SK-N-SH treated with all-trans-retinoic acid at 6 μM for 48 hours (cell line): Measurements from ENCODE around the gene HADHB.

Experiments
- ATAC-seq: fragments of 200-7000 bp; cut with Tn5 transposase; 3 replicates; pipeline ENCODE4 v1.9.1; 2020; ENCODE audit warnings: mild to moderate bottlenecking, moderate library complexity
- ARNTL ChIP-seq: fragments of 450-650 bp; formaldehyde crosslinking; IDR thresholded peaks from 2 replicates; pipeline ENCODE4 v1.5.0; 2020; ENCODE audit warnings: low read depth, mild to moderate bottlenecking, moderate library complexity, borderline replicate concordance
- BACH2 ChIP-seq: fragments of 250-450 bp; sonication (Bioruptor Pico); IDR thresholded peaks from 2 replicates; pipeline ENCODE4 v1.9.0; 2021; ENCODE audit warnings: mild to moderate bottlenecking, borderline replicate concordance
- CSDC2 ChIP-seq: fragments of 250-450 bp; sonication (Bioruptor Pico); IDR thresholded peaks from 2 replicates; pipeline ENCODE4 v1.5.0; 2020; ENCODE audit warnings: mild to moderate bottlenecking, moderate library complexity
- ESRRG ChIP-seq: fragments of 250-450 bp; sonication (Bioruptor Pico); IDR thresholded peaks from 2 replicates; pipeline ENCODE4 v1.6.1; 2021; ENCODE audit warnings: mild to moderate bottlenecking
- GLIS3 ChIP-seq: fragments of 250-450 bp; sonication (Bioruptor Pico); IDR thresholded peaks from 2 replicates; pipeline ENCODE4 v1.5.0; 2020; ENCODE audit warnings: mild to moderate bottlenecking, moderate library complexity
- ISL1 ChIP-seq: fragments of 250-450 bp; sonication (Bioruptor Pico); IDR thresholded peaks from 2 replicates; pipeline ENCODE4 v2.1.2; 2022; ENCODE audit warnings: mild to moderate bottlenecking, moderate library complexity
- OSR1 ChIP-seq: fragments of 250-450 bp; sonication (Bioruptor Pico); IDR thresholded peaks from 2 replicates; pipeline ENCODE4 v1.8.0; 2022; ENCODE audit warnings: moderate library complexity, mild to moderate bottlenecking, inconsistent platforms
- PATZ1 ChIP-seq: fragments of 250-450 bp; sonication (Bioruptor Pico); IDR thresholded peaks from 2 replicates; pipeline ENCODE4 v1.8.0; 2020; ENCODE audit warnings: mild to moderate bottlenecking, moderate library complexity, borderline replicate concordance
- POU6F1 ChIP-seq: fragments of 250-450 bp; sonication (Bioruptor Pico); IDR thresholded peaks from 2 replicates; pipeline ENCODE4 v1.8.0; 2021; ENCODE audit warnings: low read depth, mild to moderate bottlenecking, moderate library complexity, borderline replicate concordance
- PPARA ChIP-seq: fragments of 250-450 bp; sonication (Bioruptor Pico); IDR thresholded peaks from 2 replicates; pipeline ENCODE4 v1.5.0; 2020; ENCODE audit warnings: mild to moderate bottlenecking, borderline replicate concordance
- RARB ChIP-seq: fragments of 250-450 bp; sonication (Bioruptor Pico); IDR thresholded peaks from 2 replicates; pipeline ENCODE4 v1.8.0; 2021; ENCODE audit warnings: mild to moderate bottlenecking, moderate library complexity
- SNAI2 ChIP-seq: fragments of 250-450 bp; sonication (Bioruptor Pico); IDR thresholded peaks from 2 replicates; pipeline ENCODE4 v1.5.0; 2020; ENCODE audit warnings: mild to moderate bottlenecking, moderate library complexity
- TCF4 ChIP-seq: fragments of 250-450 bp; sonication (Bioruptor Pico); IDR thresholded peaks from 2 replicates; pipeline ENCODE4 v1.8.0; 2021; ENCODE audit warnings: mild to moderate bottlenecking, moderate library complexity, borderline replicate concordance
- TOX ChIP-seq: fragments of 250-450 bp; sonication (Bioruptor Pico); IDR thresholded peaks from 2 replicates; pipeline ENCODE4 v1.8.0; 2021; ENCODE audit warnings: mild to moderate bottlenecking, moderate library complexity, borderline replicate concordance
- TSHZ2 ChIP-seq: fragments of 250-450 bp; sonication (Bioruptor Pico); IDR thresholded peaks from 2 replicates; pipeline ENCODE4 v1.5.0; 2020; ENCODE audit warnings: mild to moderate bottlenecking, moderate library complexity
- ZC3H10 ChIP-seq: fragments of 250-450 bp; sonication (Bioruptor Pico); IDR thresholded peaks from 2 replicates; pipeline ENCODE4 v1.5.1; 2021; ENCODE audit warnings: mild to moderate bottlenecking, moderate library complexity
- ZFP3 ChIP-seq: fragments of 250-450 bp; sonication (Bioruptor Pico); IDR thresholded peaks from 2 replicates; pipeline ENCODE4 v1.5.0; 2020; ENCODE audit warnings: mild to moderate bottlenecking, moderate library complexity
- ZFP30 ChIP-seq: fragments of 450-650 bp; formaldehyde crosslinking; IDR thresholded peaks from 2 replicates; pipeline ENCODE4 v1.5.0; 2022; ENCODE audit warnings: mild to moderate bottlenecking, moderate library complexity
- ZNF565 ChIP-seq: fragments of 450-650 bp; formaldehyde crosslinking; conservative IDR thresholded peaks from 2 replicates; pipeline ENCODE4 v1.5.0; 2020; ENCODE audit warnings: low read depth, mild to moderate bottlenecking, moderate library complexity
- ZNF70 ChIP-seq: fragments of 450-650 bp; formaldehyde crosslinking; IDR thresholded peaks from 2 replicates; pipeline ENCODE4 v1.5.0; 2020; ENCODE audit warnings: mild to moderate bottlenecking, moderate library complexity
- ZNF8 ChIP-seq: fragments of 450-650 bp; formaldehyde crosslinking; IDR thresholded peaks from 2 replicates; pipeline ENCODE4 v1.5.0; 2020; ENCODE audit warnings: mild to moderate bottlenecking, moderate library complexity
- TF ChIP-seq, protein P1 (sequence below): fragments of 250-450 bp; sonication (Bioruptor Pico); IDR thresholded peaks from 2 replicates; pipeline ENCODE4 v1.5.1; 2020; ENCODE audit warnings: low read depth, mild to moderate bottlenecking, moderate library complexity
- TF ChIP-seq, protein P2 (sequence below): fragments of 250-450 bp; sonication (Bioruptor Pico); IDR thresholded peaks from 2 replicates; pipeline ENCODE4 v1.5.1; 2021; ENCODE audit warnings: mild to moderate bottlenecking, moderate library complexity

The HADHB gene

DNA sequence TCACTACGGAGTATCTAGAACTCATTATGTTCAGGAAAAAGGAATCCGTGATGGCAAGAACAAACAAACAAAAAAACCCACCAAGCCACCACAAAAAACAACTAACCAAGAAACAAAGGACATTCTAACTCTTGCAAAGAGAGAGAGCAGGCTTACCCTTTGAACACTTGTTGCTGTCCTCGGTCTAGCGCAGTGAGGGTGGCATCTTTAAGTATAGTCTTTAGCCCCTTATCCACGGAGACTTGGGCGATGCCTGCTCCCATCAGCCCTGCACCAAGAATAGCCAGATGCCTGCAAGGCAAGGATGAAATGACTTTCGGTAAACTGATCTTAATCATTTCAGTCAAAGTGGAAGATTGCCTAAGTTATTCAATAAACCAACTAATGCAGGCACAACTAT is 40.8 kb upstream of the HADHB start:
- no peak for ATAC-seq
- TF ChIP-seq ESRRG (CRISPR knock-in tag) (no peak), ZNF8 (CRISPR knock-in tag) (no peak), OSR1 (CRISPR knock-in tag) (no peak), BACH2 (CRISPR knock-in tag) (no peak), ARNTL (CRISPR knock-in tag) (no peak), ISL1 (no peak), CSDC2 (CRISPR knock-in tag) (no peak)
- TF ChIP-seq, protein P1, sequence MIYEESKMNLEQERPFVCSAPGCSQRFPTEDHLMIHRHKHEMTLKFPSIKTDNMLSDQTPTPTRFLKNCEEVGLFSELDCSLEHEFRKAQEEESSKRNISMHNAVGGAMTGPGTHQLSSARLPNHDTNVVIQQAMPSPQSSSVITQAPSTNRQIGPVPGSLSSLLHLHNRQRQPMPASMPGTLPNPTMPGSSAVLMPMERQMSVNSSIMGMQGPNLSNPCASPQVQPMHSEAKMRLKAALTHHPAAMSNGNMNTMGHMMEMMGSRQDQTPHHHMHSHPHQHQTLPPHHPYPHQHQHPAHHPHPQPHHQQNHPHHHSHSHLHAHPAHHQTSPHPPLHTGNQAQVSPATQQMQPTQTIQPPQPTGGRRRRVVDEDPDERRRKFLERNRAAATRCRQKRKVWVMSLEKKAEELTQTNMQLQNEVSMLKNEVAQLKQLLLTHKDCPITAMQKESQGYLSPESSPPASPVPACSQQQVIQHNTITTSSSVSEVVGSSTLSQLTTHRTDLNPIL (CRISPR knock-in tag) = no peak
- TF ChIP-seq, all 23 proteins: peak for 0

DNA sequence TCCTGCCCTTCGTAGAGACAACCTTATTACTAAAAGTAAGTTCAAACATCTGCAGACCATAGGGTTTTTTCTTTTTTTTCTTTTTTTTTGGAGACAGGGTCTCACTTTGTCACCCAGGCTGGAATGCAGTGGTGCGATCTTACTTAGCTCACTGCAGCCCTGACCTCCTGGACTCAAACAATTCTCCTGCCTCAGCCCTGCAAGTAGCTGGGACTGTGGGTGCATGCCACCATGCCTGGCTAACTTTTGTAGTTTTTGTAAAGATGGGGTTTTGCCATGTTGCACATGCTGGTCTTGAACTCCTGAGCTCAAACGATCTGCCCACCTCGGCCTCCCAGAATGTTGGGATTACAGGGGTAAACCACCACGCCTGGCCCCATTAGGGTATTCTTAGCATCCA is 32.7 kb upstream of the HADHB start:
- TF ChIP-seq ESRRG (CRISPR knock-in tag) = no peak
- TF ChIP-seq, all 23 proteins: peak for 0
- ATAC-seq = no peak

- no peak for TF ChIP-seq PPARA
- no peak for TF ChIP-seq ZNF8 (CRISPR knock-in tag)
- TF ChIP-seq ZNF70 (CRISPR knock-in tag) = no peak
- no peak for TF ChIP-seq CSDC2 (CRISPR knock-in tag)
- no peak for TF ChIP-seq ISL1
- no peak for ATAC-seq
Measured at GRCh38 chr2:26214759-26215158, 30.0 kb upstream of the HADHB start.

GRCh38 chr2:26215833-26216232 is 28.9 kb upstream of the HADHB start:
- TF ChIP-seq BACH2 (CRISPR knock-in tag) (no peak), ARNTL (CRISPR knock-in tag) (no peak), GLIS3 (CRISPR knock-in tag) (no peak), PPARA (no peak)
- TF ChIP-seq, all 23 proteins: peak for 0
- no peak for ATAC-seq

DNA sequence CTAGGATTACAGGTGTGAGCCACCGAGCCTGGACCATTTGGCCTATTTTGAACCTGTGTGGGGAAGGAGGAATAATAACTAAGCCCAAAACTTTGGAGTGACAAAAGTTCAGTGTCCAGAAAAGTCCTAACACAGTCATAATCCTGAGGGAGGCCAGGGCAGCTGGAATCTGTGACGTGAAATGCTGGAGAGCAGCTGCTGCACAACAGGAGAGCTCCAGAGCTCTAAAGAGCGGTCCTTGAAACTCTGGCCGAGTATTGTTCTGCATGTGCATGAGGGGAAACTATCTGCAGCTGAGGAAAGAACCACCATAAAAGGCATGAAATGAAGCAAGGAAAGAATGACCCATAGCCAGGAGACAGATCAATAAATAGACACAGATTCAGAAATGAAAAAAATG is 28.2 kb upstream of the HADHB start:
- ATAC-seq = no peak

More for the DNA sequence above, 28.2 kb upstream of the HADHB start:
- TF ChIP-seq TSHZ2 (CRISPR knock-in tag) (no peak), ZNF70 (CRISPR knock-in tag) (no peak), GLIS3 (CRISPR knock-in tag) (no peak), ZFP30 (no peak), ZNF8 (CRISPR knock-in tag) (no peak), POU6F1 (CRISPR knock-in tag) (no peak), SNAI2 (CRISPR knock-in tag) (no peak), OSR1 (CRISPR knock-in tag) (no peak), ESRRG (CRISPR knock-in tag) (no peak), ARNTL (CRISPR knock-in tag) (no peak), RARB (CRISPR knock-in tag) (no peak), ISL1 (no peak), TOX (CRISPR knock-in tag) (no peak), ZFP3 (no peak), ZNF565 (no peak), ZC3H10 (no peak), TCF4 (CRISPR knock-in tag) (no peak), CSDC2 (CRISPR knock-in tag) (no peak), PATZ1 (CRISPR knock-in tag) (no peak)
- TF ChIP-seq, protein P2, sequence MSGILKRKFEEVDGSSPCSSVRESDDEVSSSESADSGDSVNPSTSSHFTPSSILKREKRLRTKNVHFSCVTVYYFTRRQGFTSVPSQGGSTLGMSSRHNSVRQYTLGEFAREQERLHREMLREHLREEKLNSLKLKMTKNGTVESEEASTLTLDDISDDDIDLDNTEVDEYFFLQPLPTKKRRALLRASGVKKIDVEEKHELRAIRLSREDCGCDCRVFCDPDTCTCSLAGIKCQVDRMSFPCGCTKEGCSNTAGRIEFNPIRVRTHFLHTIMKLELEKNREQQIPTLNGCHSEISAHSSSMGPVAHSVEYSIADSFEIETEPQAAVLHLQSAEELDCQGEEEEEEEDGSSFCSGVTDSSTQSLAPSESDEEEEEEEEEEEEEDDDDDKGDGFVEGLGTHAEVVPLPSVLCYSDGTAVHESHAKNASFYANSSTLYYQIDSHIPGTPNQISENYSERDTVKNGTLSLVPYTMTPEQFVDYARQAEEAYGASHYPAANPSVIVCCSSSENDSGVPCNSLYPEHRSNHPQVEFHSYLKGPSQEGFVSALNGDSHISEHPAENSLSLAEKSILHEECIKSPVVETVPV (CRISPR knock-in tag) = no peak
- TF ChIP-seq, all 23 proteins: peak for 0
